GM20000 (cell line): ENCODE measurements around the gene PLEKHA5.

Experiments used
- DNase-seq: peaks from one replicate; pipeline ENCODE4 v3.0.0; 2012; ENCODE audit warnings: low spot score
- TF ChIP-seq, protein P1 (sequence below): IDR thresholded peaks from 2 replicates; pipeline ENCODE4 v1.5.1; 2012; ENCODE audit warnings: mild to moderate bottlenecking, control low read depth; ENCODE audit errors: extremely low read depth, missing control alignments

Gene PLEKHA5

DNA sequence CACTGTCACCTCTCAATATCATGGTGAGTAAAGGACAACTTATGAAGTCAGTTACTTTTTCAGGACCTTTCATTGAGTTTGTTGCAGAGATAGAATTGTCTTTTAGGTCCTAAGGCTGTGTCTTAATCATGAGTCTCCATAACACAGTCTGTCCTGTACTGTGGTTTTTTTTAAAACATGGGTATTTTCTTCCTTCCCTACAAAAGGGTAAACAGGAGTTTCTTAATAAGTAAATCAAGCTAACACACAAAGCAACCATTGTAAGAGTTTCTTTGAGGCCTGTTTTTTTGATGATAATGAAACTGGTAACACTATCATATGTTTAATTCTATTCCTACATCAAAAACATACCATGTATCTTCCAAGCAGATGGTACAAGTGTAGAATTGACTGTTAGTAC is 101.4 kb downstream of the PLEKHA5 start:
- TF ChIP-seq, protein P1, sequence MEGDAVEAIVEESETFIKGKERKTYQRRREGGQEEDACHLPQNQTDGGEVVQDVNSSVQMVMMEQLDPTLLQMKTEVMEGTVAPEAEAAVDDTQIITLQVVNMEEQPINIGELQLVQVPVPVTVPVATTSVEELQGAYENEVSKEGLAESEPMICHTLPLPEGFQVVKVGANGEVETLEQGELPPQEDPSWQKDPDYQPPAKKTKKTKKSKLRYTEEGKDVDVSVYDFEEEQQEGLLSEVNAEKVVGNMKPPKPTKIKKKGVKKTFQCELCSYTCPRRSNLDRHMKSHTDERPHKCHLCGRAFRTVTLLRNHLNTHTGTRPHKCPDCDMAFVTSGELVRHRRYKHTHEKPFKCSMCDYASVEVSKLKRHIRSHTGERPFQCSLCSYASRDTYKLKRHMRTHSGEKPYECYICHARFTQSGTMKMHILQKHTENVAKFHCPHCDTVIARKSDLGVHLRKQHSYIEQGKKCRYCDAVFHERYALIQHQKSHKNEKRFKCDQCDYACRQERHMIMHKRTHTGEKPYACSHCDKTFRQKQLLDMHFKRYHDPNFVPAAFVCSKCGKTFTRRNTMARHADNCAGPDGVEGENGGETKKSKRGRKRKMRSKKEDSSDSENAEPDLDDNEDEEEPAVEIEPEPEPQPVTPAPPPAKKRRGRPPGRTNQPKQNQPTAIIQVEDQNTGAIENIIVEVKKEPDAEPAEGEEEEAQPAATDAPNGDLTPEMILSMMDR: no peak
- DNase-seq: no peak

DNA sequence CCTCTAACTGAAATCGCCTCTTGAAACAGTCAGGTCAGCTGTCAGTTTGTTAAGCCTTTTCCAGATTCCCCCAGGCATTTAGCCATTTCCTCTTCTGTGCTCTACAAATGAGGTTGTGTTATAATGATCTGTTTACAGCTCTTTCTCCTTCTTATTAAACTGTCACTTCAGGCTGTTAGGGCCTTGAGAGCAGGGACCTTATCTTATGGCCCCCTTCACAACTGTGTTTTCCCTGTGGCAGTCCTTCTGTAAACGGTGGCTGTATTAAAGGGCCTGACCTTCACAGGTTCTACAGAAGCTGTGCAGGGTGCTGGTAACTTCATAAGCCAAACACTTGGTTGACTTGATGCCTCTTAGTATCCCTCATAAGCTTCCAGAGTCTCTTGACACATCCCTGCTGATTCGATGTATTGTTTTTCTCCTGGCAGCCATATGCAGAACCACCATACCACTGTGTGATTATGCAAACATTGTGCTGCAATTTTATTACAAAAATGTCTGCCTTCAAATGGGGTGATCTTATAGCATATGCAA is 104.7 kb downstream of the PLEKHA5 start:
- no peak for DNase-seq
- TF ChIP-seq, protein P1: no peak

DNA sequence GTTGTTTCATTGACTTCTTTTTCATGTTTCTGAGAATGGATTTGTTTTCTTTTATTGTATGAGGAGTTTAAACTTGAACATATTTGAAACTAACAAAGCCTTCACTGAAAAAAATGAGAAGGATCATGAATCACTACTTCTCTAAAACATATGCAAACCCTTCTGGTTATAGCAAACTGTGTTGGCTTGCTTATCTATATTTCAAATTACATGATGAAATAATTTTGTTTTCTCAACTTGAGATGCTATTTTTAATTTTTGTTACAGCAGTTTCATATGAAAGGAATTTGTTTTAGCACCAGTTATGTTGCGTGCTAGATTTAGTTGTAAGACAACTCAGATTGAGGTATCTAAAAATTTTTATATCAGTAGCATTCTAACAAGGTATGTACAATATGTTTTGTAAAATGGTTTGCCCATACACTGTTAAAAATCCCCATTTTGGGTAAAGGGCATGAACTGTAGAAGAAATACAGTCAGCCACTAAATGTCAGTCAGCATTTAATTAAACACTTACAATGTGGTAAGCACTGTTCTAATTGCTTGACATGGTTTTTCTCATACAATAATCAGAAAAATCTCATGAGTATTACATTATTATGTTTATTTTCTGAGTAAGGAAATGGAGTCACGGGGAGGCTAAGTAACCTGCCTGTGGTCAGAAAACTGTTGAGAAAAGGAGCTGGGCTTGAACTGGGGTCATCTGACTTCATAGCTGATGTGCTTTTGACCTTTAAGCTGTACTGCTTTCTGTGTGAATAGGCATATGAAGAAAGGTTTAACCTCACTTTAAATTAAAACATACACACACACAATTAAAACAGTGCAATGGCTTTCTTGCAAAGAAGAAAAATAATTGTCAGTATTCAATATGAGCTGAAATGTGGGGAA is 105.7 kb downstream of the PLEKHA5 start:
- no peak for DNase-seq
- TF ChIP-seq, protein P1: no peak

DNA sequence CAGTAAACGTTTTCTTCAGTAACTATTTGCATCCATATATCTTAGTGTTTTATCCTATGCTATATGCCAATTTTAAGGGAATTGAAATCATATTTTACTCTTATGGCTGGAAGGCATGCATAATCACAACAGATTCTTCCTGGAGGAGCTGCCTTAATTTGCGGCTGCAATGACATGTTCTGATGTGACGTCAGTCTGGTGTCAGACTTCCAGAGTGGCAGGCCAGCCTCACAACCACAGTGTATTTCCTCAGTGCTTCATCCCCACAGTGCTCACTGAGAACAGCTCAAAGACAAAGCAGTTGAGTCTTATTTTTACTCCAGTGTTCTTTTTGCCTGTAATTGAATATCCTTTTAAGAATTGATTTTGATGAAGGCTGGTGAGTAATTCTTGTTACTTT is 107.1 kb downstream of the PLEKHA5 start:
- no peak for DNase-seq
- TF ChIP-seq, protein P1: no peak

DNA sequence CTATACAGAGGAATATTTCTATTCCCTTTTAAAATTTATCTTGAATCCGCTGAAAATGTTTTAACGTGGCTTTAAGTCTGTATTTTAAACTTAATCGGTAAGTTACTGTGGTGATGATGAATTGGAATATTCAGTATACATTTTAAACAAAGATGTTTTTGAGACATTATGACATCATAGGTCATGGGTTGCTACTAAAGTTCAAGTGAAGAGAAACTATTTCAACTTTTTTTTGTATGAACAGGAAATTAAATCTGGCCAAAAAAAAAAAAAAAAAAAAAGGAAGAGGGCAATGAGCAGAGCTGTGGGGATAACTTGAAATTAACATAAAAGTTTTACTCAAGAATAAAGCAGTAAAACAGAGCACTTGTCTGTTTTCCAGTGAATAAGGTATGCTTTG is 109.0 kb downstream of the PLEKHA5 start:
- no peak for DNase-seq
- TF ChIP-seq, protein P1: no peak

DNA sequence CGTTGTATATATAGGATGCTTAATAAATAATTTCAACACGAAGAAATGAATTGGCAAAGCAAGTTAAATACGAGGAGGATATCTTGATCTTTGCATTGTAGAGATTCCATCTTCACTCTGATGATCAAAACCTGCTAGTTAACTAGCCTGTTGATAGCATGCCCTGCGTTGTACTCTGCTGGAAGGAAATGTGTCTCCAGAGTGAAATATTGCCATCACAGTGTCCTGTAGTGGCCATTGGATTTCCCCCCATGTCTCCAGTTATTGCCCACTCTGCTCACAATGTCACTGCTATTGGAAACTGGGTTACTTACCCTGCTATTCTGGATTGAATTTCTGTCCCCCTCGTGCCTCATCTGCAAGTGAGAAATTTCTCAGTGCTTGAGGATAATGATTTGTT is 109.6 kb downstream of the PLEKHA5 start:
- DNase-seq: no peak

More for the DNA sequence above, 109.6 kb downstream of the PLEKHA5 start:
- TF ChIP-seq, protein P1: no peak
